Naive thymus-derived CD8-positive, alpha-beta T cell (primary cell): ENCODE data around the gene SAPCD1. TPM values are rescaled to one million over a fixed set of nuclear protein-coding genes. Genes with fewer than 3 reads are reported as not detected.

Source experiments
- polyA plus RNA-seq, 3 donors: library from polyadenylated mRNA; unstranded; fragments of 300-500 nt; fragmentation: Illumina TruSeq; gene quantifications; one replicate each; pipeline ENCODE4 v1.2.3, GENCODE V29; 2021
- total RNA-seq, 8 experiments: library from RNA in 2 of 8; stranded (reverse) in 2 of 8; gene quantifications; one replicate each; pipeline ENCODE4 v1.2.3 and lab custom pipeline; 2021 to 2026

Gene SAPCD1
- total and polyA plus RNA-seq, 5 experiments from 2014 or later = 1.6 to 2.1 TPM; not detected in 3

Other genes starting within 250 kb of the SAPCD1 start
Only the 30 nearest of the 42 such genes appear.
- 10 to 100 TPM; 13.7 to 19.1 TPM for gene LST1, start 176.4 kb upstream of the SAPCD1 start, total RNA-seq
- gene LST1, start 176.4 kb upstream of the SAPCD1 start, polyA plus RNA-seq = 10 to 100 TPM; 13.4 to 18.0 (median 15.0) TPM
- gene NCR3, start 169.7 kb upstream of the SAPCD1 start, total RNA-seq = 1 to 10 TPM; 8.5 to 8.8 TPM
- gene NCR3, start 169.7 kb upstream of the SAPCD1 start, polyA plus RNA-seq = 10 to 100 TPM; 54.3 to 86.3 (median 76.0) TPM
- 10 to 100 TPM; 23.0 to 27.3 TPM for gene AIF1, start 147.4 kb upstream of the SAPCD1 start, total RNA-seq
- 100 to 1,000 TPM; 145 to 242 (median 239) TPM for gene AIF1, start 147.4 kb upstream of the SAPCD1 start, polyA plus RNA-seq
- 100 to 1,000 TPM; 227 to 230 TPM for gene PRRC2A, start 141.9 kb upstream of the SAPCD1 start, total RNA-seq
- gene PRRC2A, start 141.9 kb upstream of the SAPCD1 start, polyA plus RNA-seq = 1 to 10 TPM; 4.5 to 7.1 (median 5.0) TPM
- gene BAG6, start 110.0 kb upstream of the SAPCD1 start, total RNA-seq = 100 to 1,000 TPM; 244 to 258 TPM
- 10 to 100 TPM; 17.7 to 21.5 (median 21.1) TPM for gene BAG6, start 110.0 kb upstream of the SAPCD1 start, polyA plus RNA-seq
- 1 to 10 TPM; 2.2 to 3.1 TPM for gene APOM, start 106.8 kb upstream of the SAPCD1 start, total RNA-seq
- 1 to 10 TPM; 5.0 to 8.0 (median 5.5) TPM for gene APOM, start 106.8 kb upstream of the SAPCD1 start, polyA plus RNA-seq
- gene C6orf47, start 101.9 kb upstream of the SAPCD1 start, total RNA-seq = 10 to 100 TPM; 24.9 to 26.3 TPM
- 10 to 100 TPM; 17.0 to 36.7 (median 21.3) TPM for gene C6orf47, start 101.9 kb upstream of the SAPCD1 start, polyA plus RNA-seq
- gene GPANK1, start 97.7 kb upstream of the SAPCD1 start, total RNA-seq = 10 to 100 TPM; 26.6 to 27.9 TPM
- 10 to 100 TPM; 20.8 to 22.9 (median 21.2) TPM for gene GPANK1, start 97.7 kb upstream of the SAPCD1 start, polyA plus RNA-seq
- gene CSNK2B, start 96.6 kb upstream of the SAPCD1 start, total RNA-seq = 100 to 1,000 TPM; 131 to 133 TPM
- gene CSNK2B, start 96.6 kb upstream of the SAPCD1 start, polyA plus RNA-seq = 100 to 1,000 TPM; 214 to 230 (median 217) TPM
- 10 to 100 TPM; 44.1 to 48.8 TPM for gene LY6G5B, start 92.7 kb upstream of the SAPCD1 start, total RNA-seq
- gene LY6G5B, start 92.7 kb upstream of the SAPCD1 start, polyA plus RNA-seq = under 1 TPM in 1 of 3 donors, not detected in 2; 0.25 TPM
- 1 to 10 TPM; 4.4 to 5.5 TPM for gene LY6G5C, start 81.6 kb upstream of the SAPCD1 start, total RNA-seq
- 1 to 10 TPM; 4.6 to 7.9 (median 7.6) TPM for gene LY6G5C, start 81.6 kb upstream of the SAPCD1 start, polyA plus RNA-seq
- 10 to 100 TPM; 58.4 to 59.9 TPM for gene ABHD16A, start 59.3 kb upstream of the SAPCD1 start, total RNA-seq
- gene ABHD16A, start 59.3 kb upstream of the SAPCD1 start, polyA plus RNA-seq = 10 to 100 TPM; 26.9 to 35.5 (median 34.1) TPM
- gene LY6G6F, start 55.8 kb upstream of the SAPCD1 start, total RNA-seq = not detected
- gene LY6G6F, start 55.8 kb upstream of the SAPCD1 start, polyA plus RNA-seq = not detected
- not detected for gene LY6G6D, start 47.3 kb upstream of the SAPCD1 start, total RNA-seq
- gene LY6G6D, start 47.3 kb upstream of the SAPCD1 start, polyA plus RNA-seq = not detected
- gene LY6G6C, start 40.9 kb upstream of the SAPCD1 start, total RNA-seq = not detected
- gene LY6G6C, start 40.9 kb upstream of the SAPCD1 start, polyA plus RNA-seq = not detected
- gene MPIG6B, start 39.3 kb upstream of the SAPCD1 start, total RNA-seq = 1 to 10 TPM; 1.4 to 1.9 TPM
- 1 to 10 TPM; 1.2 to 4.9 (median 1.3) TPM for gene MPIG6B, start 39.3 kb upstream of the SAPCD1 start, polyA plus RNA-seq
- 1 to 10 TPM; 3.1 to 5.1 TPM for gene DDAH2, start 33.4 kb upstream of the SAPCD1 start, total RNA-seq
- gene DDAH2, start 33.4 kb upstream of the SAPCD1 start, polyA plus RNA-seq = 10 to 100 TPM in 2 of 3 donors, 1 to 10 TPM in 1; 8.0 to 14.7 (median 10.3) TPM
- gene CLIC1, start 26.1 kb upstream of the SAPCD1 start, total RNA-seq = 10 to 100 TPM; 23.7 to 27.1 TPM
- gene CLIC1, start 26.1 kb upstream of the SAPCD1 start, polyA plus RNA-seq = 100 to 1,000 TPM in 2 of 3 donors, 10 to 100 TPM in 1; 95.1 to 345 (median 114) TPM
- 1 to 10 TPM; 7.2 to 8.3 TPM for gene MSH5, start 22.7 kb upstream of the SAPCD1 start, total RNA-seq
- gene MSH5, start 22.7 kb upstream of the SAPCD1 start, polyA plus RNA-seq = 1 to 10 TPM in 2 of 3 donors, under 1 TPM in 1; 0.61 to 1.1 (median 1.1) TPM
- gene VWA7, start 14.7 kb downstream of the SAPCD1 start, total RNA-seq = under 1 TPM; 0.47 to 0.52 TPM
- gene VWA7, start 14.7 kb downstream of the SAPCD1 start, polyA plus RNA-seq = under 1 TPM in 1 of 3 donors, not detected in 2; 0.34 TPM
- 10 to 100 TPM; 37.6 to 40.3 TPM for gene VARS1, start 33.1 kb downstream of the SAPCD1 start, total RNA-seq
- 10 to 100 TPM; 27.5 to 37.8 (median 30.3) TPM for gene VARS1, start 33.1 kb downstream of the SAPCD1 start, polyA plus RNA-seq
- gene LSM2, start 44.3 kb downstream of the SAPCD1 start, total RNA-seq = 10 to 100 TPM; 28.9 to 31.9 TPM
- 10 to 100 TPM; 67.1 to 80.3 (median 77.9) TPM for gene LSM2, start 44.3 kb downstream of the SAPCD1 start, polyA plus RNA-seq
- gene HSPA1L, start 52.6 kb downstream of the SAPCD1 start, total RNA-seq = 1 to 10 TPM; 3.5 to 4.0 TPM
- 1 to 10 TPM in 2 of 3 donors, under 1 TPM in 1; 0.56 to 1.6 (median 1.6) TPM for gene HSPA1L, start 52.6 kb downstream of the SAPCD1 start, polyA plus RNA-seq
- gene HSPA1A, start 52.9 kb downstream of the SAPCD1 start, total RNA-seq = 10 to 100 TPM; 54.8 to 56.9 TPM
- 10 to 100 TPM in 2 of 3 donors, 1 to 10 TPM in 1; 6.9 to 17.3 (median 11.4) TPM for gene HSPA1A, start 52.9 kb downstream of the SAPCD1 start, polyA plus RNA-seq
- gene HSPA1B, start 65.1 kb downstream of the SAPCD1 start, total RNA-seq = 10 to 100 TPM; 39.6 to 42.2 TPM
- gene HSPA1B, start 65.1 kb downstream of the SAPCD1 start, polyA plus RNA-seq = 1 to 10 TPM in 2 of 3 donors, under 1 TPM in 1; 0.28 to 1.3 (median 1.2) TPM
- gene NEU1, start 100.2 kb downstream of the SAPCD1 start, total RNA-seq = 10 to 100 TPM; 15.0 to 15.8 TPM
- gene NEU1, start 100.2 kb downstream of the SAPCD1 start, polyA plus RNA-seq = 10 to 100 TPM; 10.9 to 17.9 (median 16.2) TPM
- not detected for gene SLC44A4, start 116.3 kb downstream of the SAPCD1 start, total RNA-seq
- gene SLC44A4, start 116.3 kb downstream of the SAPCD1 start, polyA plus RNA-seq = not detected
- 10 to 100 TPM; 77.1 to 81.8 TPM for gene EHMT2, start 135.0 kb downstream of the SAPCD1 start, total RNA-seq
- gene EHMT2, start 135.0 kb downstream of the SAPCD1 start, polyA plus RNA-seq = 10 to 100 TPM; 37.3 to 57.9 (median 43.0) TPM
- gene ZBTB12, start 139.4 kb downstream of the SAPCD1 start, total RNA-seq = 1 to 10 TPM; 3.1 to 3.7 TPM
- gene ZBTB12, start 139.4 kb downstream of the SAPCD1 start, polyA plus RNA-seq = not detected
- gene C2, start 165.1 kb downstream of the SAPCD1 start, total RNA-seq = 1 to 10 TPM; 3.8 to 4.3 TPM
- gene C2, start 165.1 kb downstream of the SAPCD1 start, polyA plus RNA-seq = not detected